GM19372 (cell line): ENCODE data around the gene FUCA1.
"Not testable (repeated sequence)": the region's sequence is repeated elsewhere in the genome, so short reads cannot be mapped to it uniquely, and the experiment has no call there.

Experiments
- ATAC-seq: cut with Tn5 transposase; IDR thresholded peaks from one replicate; pipeline ENCODE4 v1.9.1; 2021; ENCODE audit warnings: mild to moderate bottlenecking, low read depth, moderate library complexity; ENCODE audit not compliant: unreplicated experiment

The FUCA1 gene

DNA sequence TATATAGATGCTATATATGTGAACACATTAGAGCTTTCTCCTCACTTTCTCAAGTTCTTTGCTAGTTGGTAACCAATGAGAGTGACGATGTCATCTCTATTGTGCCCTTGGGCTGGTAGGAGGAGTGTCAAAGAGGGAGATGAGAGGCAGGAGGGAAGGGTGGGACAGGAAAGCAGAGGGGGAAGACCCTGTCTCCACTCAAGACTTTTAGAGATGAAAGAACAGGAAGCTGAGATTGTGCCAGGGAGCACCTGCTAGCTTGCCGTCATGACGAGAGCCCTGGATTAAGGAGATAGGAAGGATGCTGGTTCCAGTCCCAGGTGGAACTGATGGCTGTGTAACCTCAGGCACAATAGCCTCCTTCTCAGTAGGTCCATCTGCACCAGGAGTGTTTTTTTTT lies 28.4 kb upstream of the FUCA1 start:
- ATAC-seq = no peak

DNA sequence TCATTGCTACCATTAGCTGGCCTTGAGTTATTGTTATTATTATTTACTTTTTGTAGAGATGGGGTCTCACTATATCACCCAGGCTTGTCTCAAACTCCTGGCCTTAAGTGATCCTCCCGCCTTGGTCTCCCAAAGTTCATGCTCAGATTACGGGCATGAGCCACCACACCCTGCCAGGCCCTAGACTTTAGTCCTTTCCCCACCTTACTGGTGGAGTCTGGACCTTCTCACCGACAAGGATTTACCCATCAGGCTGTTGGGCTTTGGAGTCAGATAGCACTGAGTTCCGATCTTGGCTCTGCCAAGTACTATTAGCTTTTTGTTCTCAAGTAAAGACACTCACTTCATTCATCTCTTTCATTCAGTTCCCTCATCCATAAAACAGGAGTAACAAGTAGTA lies 27.9 kb upstream of the FUCA1 start:
- no peak for ATAC-seq

DNA sequence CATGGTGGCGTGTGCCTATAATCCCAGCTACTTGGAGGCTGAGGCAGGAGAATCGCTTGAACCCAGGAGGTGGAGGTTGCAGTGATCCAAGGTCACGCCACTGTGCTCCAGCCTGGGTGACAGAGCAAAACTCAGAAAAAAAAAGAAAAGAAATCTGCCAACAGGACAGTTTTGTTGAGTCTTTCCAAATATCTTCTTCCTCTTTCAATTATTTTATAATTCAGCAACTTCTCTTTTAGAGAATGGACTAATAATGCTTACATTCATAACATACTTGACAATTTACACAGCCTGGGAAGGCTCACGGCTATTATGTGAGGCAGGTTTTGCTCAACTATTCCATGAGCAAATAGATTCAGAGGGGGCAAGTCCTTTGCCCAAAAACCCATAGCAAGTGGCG lies 27.0 kb upstream of the FUCA1 start:
- no peak for ATAC-seq

DNA sequence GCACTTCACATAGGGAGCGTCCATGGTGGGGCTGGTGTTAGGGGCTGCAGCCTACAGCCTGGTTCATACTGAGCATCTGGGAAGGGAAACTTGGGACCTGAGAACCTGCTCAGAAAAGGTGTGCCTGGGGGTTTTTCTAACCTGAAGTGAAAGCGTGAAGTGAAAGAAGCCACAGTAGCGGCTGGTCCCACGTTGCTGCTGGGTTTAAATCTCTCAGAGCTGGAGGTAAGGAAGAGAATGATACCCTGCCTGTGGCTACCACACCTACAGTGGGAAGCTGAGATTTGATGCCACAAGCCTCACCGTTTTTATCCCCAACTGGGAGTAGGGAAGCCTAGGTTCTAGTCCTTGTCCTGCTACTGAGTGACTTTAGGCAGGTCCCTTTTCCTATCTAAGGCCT lies 21.0 kb upstream of the FUCA1 start:
- ATAC-seq = no peak

DNA sequence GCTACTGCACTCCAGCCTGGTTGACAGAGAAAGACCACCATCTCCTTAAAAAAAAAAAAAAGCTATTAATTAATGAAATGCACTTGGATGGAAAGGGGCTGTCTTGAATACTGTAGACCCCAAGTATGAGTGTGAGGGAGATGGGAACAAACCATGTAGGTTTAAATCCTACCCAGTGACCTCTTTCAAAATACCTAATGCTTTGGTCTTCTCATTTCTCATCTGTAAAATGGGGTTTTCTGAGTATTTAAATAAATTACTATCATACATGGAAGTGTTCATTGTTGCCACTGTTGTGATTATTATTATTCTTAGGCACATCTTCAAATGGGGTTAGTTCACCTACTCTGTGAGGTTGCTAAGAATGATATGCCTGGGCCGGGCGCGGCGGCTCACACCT lies 17.1 kb upstream of the FUCA1 start:
- ATAC-seq = no peak

DNA sequence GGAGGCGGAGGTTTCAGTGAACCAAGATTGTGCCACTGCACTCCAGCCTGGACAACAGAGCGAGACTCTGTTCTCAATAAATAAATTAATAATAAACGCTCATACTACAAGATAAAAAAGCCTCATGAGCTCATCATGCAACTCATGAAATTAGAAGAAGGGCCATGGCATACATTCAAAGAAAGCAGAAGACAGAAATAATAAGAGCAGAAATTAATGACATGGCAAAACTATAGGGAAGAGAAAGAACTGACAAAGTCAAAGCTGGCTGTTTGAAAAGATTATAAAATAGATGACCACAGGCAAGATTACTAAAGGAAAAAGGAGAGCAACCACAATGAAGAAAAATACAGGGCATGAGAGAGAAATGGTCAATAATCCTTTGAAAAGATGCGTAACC lies 14.7 kb upstream of the FUCA1 start:
- ATAC-seq = no peak

DNA sequence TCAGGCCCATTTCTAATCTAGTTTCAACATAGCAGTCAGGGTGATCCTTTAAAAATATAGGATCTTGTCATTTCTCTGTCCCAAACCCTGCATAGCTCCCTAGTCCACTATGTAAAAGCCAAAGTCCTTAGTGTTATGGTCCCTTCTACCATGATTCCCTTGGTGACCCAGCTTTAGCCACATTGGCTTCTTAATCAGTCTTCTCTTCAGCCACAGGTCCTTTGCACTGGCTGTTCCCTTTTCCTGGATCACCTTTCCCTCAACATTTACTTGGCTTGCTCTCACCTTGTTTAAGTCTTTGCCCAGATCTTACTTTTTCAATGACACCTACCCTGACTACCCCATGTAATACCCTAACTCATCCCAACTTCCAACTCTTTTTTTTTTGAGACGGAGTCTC lies 11.7 kb upstream of the FUCA1 start:
- no peak for ATAC-seq

DNA sequence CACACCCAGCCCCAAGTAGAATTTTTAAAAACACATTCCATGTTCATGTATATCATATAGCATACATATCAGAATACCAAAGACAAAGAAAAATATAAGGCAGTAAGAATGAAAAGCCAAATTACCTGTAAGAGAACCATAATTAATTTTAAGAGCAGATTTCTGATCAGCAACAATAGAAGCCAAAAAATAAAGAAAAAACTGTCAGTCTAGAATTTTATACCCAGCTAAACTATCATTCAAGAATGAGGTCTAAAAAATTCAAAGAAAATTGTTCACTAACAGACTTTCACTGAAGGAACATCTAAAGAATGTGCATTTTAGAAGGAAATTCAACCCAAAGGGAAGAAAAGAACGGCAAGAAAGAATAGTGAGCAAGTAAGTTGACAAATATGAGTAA lies 10.6 kb upstream of the FUCA1 start:
- ATAC-seq = no peak

DNA sequence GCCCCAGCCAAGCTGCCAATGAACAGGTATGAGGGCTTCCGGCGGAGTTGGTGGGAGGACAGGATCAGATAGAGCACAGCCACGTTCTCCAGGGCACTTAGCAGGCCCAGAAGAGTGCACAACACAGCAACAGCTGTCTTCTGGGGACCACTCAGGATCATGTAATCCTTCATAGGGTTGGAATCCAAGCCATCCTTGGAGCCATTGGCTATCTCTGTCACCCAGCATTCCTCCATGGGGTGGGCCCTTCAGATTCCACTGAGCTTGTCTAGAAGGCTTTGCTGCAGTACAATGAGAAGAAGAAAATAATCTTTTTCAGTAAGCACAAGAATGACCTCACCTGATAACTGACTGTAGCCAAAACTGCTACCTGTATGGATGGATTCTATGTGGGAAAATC lies 7.3 kb upstream of the FUCA1 start:
- no peak for ATAC-seq

DNA sequence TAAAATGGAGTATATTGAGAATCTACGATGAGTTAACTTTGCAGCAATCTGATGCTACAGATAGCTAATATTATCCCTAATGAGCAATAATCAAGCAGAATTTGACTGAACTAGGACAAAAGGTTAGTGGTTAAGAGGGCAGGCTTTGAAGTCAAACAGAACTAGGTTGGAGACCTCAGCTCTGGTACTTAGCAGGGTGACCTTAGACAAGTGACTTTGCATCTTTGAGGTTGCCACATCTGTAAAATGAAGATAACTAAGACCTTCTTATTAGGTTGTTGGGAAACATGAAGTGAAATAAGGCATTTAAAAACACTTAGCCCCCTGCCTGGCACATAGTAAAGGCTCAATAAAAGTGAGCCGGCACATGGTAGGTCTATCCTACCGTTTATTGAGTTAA lies 4.3 kb upstream of the FUCA1 start:
- ATAC-seq = no peak

DNA sequence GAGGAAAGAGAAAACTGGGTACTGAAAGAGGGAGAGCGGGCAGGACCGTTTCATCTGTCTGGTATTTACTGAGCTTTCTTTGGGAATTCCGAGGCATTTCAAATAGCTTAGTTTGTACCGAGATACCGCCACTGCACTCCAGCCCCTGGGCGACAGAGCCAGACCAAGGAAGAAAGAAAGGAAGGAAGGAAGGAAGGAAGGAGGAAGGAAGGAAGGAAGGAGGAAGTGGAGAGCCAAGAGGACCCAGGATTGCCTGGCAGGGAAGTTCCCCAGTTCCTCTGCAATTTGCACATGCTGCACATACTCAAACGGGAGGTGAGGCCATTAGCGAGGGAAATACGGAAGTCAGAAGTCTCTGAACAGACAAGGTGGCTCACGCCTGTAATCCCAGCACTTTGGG lies 961 bp upstream of the FUCA1 start:
- no peak for ATAC-seq

DNA sequence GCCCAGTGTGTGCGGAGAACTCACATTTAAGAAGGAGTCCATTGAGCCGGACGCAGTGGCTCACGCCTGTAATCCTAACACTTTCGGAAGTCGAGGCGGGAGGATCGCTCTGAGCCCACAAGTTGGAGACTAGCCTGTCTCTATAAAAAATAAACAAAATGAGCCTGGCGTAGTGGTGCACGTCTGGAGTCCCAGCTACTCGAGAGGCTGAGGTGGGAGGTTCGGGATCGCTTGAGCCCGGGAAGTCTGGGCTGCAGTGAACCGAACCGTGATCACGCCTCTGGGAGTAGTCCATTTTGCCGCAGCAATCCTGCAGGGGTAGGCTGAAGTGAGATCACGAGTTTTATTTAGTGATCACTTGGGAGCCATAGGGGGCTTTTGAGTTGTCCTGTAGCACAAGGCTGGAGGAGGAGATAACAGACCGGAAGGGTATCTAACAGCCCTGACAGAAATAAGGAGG lies 497 bp upstream of the FUCA1 start:
- ATAC-seq = no peak

DNA sequence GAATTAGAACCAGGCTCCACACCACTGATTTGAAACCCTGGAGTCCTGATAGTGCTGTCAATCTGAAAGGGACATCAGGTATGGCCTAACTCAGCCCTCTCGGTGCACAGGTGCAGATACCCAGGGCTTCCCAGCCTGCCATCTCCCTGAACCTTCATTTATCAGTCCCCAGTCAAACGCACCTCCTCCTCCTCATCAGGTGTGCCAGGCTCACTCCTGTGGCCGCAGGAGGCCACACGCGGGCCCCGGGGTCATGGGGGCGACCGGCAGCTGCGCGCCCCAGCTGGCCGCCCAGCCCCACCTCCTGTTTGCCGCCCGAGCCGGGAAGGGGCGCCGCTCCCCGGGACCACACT lies 572 bp downstream of the FUCA1 start:
- no peak for ATAC-seq

DNA sequence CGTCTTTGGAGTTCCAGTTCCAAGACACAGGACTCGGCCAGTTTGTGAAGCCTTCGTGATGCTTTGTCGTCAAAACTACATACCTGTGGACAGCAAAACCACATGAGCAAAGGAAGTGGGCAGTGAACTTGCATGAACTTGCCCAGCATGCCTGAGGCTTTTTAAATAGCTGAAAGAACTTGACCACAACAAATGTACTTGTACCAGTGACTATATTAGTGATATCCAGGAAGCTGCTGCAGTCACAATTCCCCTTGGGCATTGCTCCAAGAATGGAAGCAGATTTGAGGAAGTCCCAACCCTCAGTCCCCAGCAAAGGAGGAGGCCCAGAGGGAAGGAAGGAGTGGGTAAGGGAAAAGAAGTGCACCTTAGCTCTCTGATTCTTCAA lies 2.6 kb downstream of the FUCA1 start:
- no peak for ATAC-seq

DNA sequence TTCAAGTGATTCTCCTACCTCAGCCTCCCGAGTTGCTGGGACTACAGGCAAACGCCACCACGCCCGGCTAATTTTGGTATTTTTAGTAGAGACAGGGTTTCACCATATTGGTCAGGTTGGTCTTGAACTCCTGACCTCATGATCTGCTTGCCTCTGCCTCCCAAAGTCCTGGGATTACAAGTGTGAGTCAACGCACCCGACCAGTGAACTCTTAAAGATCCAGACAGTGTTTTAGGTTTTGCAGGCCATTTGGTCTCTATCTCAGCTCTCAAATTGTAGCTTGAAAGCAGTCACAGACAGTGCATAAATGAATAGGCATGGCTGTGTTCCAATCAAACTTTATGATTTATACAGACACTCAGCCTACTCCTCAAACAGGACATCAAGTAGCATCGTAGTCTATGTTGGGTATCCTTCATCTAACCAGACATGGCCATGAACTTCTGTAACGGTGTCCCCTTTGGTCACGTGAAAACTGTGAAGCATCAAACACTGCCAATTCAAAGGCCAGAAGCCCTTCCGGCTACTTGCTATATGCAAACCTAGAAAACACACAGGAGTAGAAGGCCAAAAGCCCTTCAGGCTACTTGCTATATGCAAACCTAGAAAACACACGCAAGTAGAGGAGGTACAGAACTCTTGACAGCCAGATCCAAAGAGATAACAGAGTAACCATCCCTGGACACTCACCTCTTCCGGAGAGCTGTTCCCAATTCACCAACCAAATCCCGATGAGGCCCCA lies 3.1 kb downstream of the FUCA1 start:
- no peak for ATAC-seq

DNA sequence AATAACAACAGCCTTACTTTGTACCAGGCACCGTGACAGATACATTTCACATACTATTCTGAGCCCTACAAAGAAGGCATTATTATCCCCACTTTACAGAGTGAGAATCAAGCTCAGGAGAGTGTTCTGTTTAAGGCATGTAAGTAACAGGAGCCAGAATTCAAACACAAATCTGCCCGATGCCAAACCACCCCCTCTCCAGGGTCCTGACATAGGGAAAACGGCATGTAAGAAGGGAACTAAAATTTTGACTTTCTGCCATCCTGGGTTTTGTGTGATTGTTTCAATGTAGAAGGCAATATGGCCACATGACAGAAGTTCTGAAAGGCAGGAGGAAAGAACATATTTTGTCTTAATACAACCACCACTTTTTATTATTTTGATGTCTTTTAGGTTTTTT lies 5.5 kb downstream of the FUCA1 start:
- no peak for ATAC-seq

DNA sequence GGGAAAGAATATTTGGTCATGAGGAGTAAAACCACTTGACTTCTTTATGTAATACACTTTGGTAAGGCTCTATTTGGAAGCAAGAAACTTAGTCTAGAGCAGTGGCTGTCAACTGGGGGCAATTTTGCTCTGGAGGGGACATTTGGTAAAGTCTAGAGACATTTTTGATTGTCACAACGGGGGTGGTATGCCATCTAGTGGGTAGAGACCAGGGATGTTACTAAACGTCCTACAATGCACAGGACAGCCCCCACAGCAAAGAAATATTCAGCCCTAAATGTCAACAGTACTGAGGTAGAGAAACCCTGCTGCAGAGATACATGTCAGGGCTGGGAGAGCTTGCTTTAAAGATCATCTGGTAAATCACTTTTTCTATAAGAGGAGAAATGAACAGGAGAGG lies 13.5 kb downstream of the FUCA1 start:
- ATAC-seq = no peak

DNA sequence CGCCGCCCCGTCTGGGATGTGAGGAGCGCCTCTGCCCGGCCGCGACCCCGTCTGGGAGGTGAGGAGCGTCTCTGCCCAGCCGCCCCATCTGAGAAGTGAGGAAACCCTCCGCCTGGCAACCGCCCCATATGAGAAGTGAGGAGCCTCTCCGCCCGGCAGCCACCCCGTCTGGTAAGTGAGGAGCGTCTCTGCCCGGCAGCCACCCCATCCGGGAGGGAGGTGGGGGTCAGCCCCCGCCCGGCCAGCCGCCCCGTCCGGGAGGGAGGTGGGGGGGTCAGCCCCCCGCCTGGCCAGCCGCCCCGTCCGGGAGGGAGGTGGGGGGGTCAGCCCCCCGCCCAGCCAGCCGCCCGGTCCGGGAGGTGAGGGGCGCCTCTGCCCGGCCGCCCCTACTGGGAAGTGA lies 15.0 kb downstream of the FUCA1 start:
- ATAC-seq = not testable (repeated sequence)

DNA sequence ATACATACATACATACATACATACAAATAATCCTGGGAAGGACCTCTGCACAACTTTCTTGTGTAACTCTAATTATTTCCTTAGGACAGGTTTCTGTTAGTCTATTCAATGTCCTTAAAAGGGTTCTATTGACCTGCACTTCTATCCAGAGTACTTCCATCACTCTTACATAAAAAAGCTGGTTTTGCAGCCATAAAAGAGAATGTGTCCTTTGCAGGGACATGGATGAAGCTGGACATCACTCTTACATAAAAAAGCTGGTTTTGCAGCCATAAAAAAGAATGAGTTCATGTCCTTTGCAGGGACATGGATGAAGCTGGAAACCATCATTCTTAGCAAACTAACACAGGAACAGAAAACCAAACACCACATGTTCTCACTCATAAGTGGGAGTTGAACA lies 16.7 kb downstream of the FUCA1 start:
- ATAC-seq = not testable (repeated sequence)

DNA sequence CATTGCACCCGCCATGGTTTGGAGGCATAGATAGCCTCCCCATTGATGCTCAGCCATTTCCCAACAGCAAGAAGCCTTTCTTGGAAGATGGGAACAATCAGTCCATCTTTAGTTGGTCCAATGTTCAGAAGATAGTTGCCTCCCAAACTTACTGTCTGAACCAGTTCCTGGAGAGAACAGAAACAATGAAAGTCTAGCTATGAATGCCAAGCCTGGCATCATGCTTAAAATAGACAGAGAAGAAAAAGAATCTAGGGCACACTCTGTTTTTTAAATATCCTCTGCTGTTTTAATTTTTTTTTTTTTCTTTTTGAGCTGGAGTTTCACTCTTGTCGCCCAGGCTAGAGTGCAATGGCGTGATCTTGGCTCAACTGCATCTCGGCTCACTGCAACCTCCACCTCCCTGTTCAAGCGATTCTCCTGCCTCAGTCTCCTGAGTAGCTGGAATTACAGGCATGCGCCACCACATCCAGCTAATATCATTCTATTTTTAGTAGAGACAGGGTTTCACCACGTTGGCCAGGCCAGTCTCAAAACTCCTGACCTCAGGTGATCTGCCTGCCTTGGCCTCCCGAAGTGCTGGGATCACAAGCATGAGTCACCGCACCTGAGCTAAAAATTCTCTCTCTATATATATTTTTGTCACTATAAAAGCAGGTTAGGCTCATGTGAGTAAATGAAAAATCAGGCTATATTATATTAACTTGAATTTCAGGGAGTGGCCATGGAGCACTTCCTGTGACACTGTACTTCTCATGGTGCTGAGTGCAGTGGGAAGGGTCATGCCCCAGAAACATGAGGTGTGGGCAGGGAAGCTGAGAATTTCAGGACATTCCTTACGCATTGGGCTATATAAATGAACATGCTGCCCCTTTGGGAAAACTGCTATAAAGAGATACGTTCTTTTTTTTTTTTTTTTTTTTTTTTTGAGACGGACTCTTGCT lies 19.1 kb downstream of the FUCA1 start:
- ATAC-seq = no peak

DNA sequence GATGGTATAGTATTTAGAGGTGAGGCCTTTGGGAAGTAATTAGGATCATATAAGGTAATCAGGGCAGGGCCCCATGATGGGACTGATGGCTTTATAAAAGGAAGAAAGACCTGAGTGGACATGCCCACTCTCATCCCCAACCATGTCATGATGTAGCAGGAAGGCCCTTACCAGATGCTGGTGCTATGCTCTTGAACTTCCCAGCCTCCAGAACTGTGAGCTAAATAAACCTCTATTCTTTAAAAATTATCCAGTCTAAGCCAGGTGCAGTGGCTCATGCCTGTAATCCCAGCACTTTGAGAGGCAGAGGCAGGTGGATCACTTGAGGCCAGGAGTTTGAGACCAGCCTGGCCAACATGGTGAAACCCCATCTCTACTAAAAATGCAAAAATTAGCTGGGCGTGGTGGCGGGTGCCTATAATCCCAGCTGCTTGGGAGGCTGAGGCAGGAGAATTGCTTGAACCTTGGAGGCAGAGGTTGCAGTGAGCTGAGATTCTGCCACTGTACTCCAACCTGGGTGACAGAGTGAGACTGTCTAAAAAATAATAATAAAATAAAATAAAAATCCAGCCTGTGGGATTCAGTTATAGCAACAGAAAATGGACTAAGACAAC lies 20.5 kb downstream of the FUCA1 start:
- ATAC-seq = not testable (repeated sequence)
